D721Med (cell line): ENCODE measurements around the gene GPR162.
"Not testable (repeated sequence)": the region's sequence is repeated elsewhere in the genome, so short reads cannot be mapped to it uniquely, and the experiment has no call there.

Experiments used
- DNase-seq: peaks from one replicate; pipeline ENCODE4 v3.0.0; 2011; ENCODE audit warnings: low spot score; ENCODE audit not compliant: insufficient read length
- FAIRE-seq: peaks from 2 replicates; lab custom pipeline; 2011; peaks lifted over from hg19 to GRCh38; lab: Jason Lieb, UNC
- CTCF ChIP-seq: IDR thresholded peaks from 2 replicates; pipeline ENCODE4 v1.5.1; 2012; ENCODE audit warnings: mild to moderate bottlenecking, control low read depth; ENCODE audit not compliant: insufficient read depth; ENCODE audit errors: missing control alignments

GPR162 gene

GRCh38 chr12:6866163-6866919, 44.7 kb downstream of the GPR162 start:
- FAIRE-seq = no peak
- TF ChIP-seq CTCF = no peak
- DNase-seq = no peak

GRCh38 chr12:6866920-6867412, 45.3 kb downstream of the GPR162 start:
- TF ChIP-seq CTCF = no peak
- DNase-seq = no peak
- FAIRE-seq = no peak

- peak; percentile 91 for DNase-seq
- no peak for FAIRE-seq
- no peak for TF ChIP-seq CTCF
These were observed 46.0 kb downstream of the GPR162 start, which contains the start of gene TPI1 for GRCh38 chr12:6867413-6868210. Gene TPI1, plus strand, starts transcription at chr12:6867531. Its CDS starts 36 bp downstream, at chr12:6867567.

GRCh38 chr12:6868211-6869048, 46.8 kb downstream of the GPR162 start:
- FAIRE-seq = no peak
- no peak for DNase-seq
- TF ChIP-seq CTCF = peak; percentile 27

- no peak for FAIRE-seq
- TF ChIP-seq CTCF = peak; percentile 73
These were observed 47.7 kb downstream of the GPR162 start for GRCh38 chr12:6869049-6870021.

GRCh38 chr12:6870304-6870703, 48.7 kb downstream of the GPR162 start:
- FAIRE-seq, DNase-seq: not testable (repeated sequence)

More at GRCh38 chr12:6869049-6870021, 47.7 kb downstream of the GPR162 start:
- peak; percentile 79 for DNase-seq
